ENCODE measurements around the gene CLEC18A. TPM values are rescaled to one million over a fixed set of nuclear protein-coding genes. Genes with fewer than 3 reads are reported as not detected.
"Not testable (repeated sequence)": the region's sequence is repeated elsewhere in the genome, so short reads cannot be mapped to it uniquely, and the experiment has no call there.

CLEC18A gene
- total and polyA plus RNA-seq, 2 donors: 0.19 to 1.9 TPM

GRCh38 chr16:69941251-69942098 lies 9.7 kb upstream of the CLEC18A start:
- Histone ChIP-seq H3K4me3 (ENCODE audit: low read length in 2 of 2) (no peak overlapping the region), H3K27ac (ENCODE audit: low read depth in 1 of 2, low read length in 1 of 2) (no peak overlapping the region), H3K36me3 (ENCODE audit: control insufficient read depth in 2 of 2, insufficient read depth in 2 of 2, low read length in 1 of 2) (peaks cover 40 to 47% of the 10 kb centered on the region in 2 donors), H3K27me3 (ENCODE audit: control insufficient read depth in 2 of 2, insufficient read depth in 1 of 2, low read length in 1 of 2) (no peaks in the 10 kb centered on the region), H3K4me1 (ENCODE audit: control insufficient read depth in 2 of 2, insufficient read depth in 2 of 2, low read length in 2 of 2) (no peaks in the 10 kb centered on the region), H3K9me3 (ENCODE audit: control insufficient read depth in 2 of 2, insufficient read depth in 1 of 2, low read length in 1 of 2) (no peaks in the 10 kb centered on the region)
- WGBS: 97% methylated on average over 28 of the region's 28 CpGs
- no peak for DNase-seq (ENCODE audit: low read depth in 6 of 9, low spot score in 9 of 9)

- Histone ChIP-seq H3K27ac (ENCODE audit: low read depth in 1 of 2, low read length in 1 of 2) (no peak overlapping the region), H3K4me3 (ENCODE audit: low read length in 2 of 2) (no peak overlapping the region), H3K36me3 (ENCODE audit: control insufficient read depth in 2 of 2, insufficient read depth in 2 of 2, low read length in 1 of 2) (peaks cover 34 to 41% of the 10 kb centered on the region in 2 donors), H3K9me3 (ENCODE audit: control insufficient read depth in 2 of 2, insufficient read depth in 1 of 2, low read length in 1 of 2) (no peaks in the 10 kb centered on the region), H3K27me3 (ENCODE audit: control insufficient read depth in 2 of 2, insufficient read depth in 1 of 2, low read length in 1 of 2) (no peaks in the 10 kb centered on the region), H3K4me1 (ENCODE audit: control insufficient read depth in 2 of 2, insufficient read depth in 2 of 2, low read length in 2 of 2) (no peaks in the 10 kb centered on the region)
- DNase-seq (ENCODE audit: low read depth in 6 of 9, low spot score in 9 of 9): no peak
- WGBS: 96% methylated on average over 11 of the region's 11 CpGs
Measured at GRCh38 chr16:69942099-69942491, 9.0 kb upstream of the CLEC18A start.

GRCh38 chr16:69942627-69943170 lies 8.4 kb upstream of the CLEC18A start:
- Histone ChIP-seq H3K4me3 (ENCODE audit: low read length in 2 of 2) (no peak overlapping the region), H3K9me3 (ENCODE audit: control insufficient read depth in 2 of 2, insufficient read depth in 1 of 2, low read length in 1 of 2) (no peaks in the 10 kb centered on the region), H3K27me3 (ENCODE audit: control insufficient read depth in 2 of 2, insufficient read depth in 1 of 2, low read length in 1 of 2) (no peaks in the 10 kb centered on the region), H3K36me3 (ENCODE audit: control insufficient read depth in 2 of 2, insufficient read depth in 2 of 2, low read length in 1 of 2) (peaks cover 28 to 35% of the 10 kb centered on the region in 2 donors), H3K27ac (ENCODE audit: low read depth in 1 of 2, low read length in 1 of 2) (no peak overlapping the region), H3K4me1 (ENCODE audit: control insufficient read depth in 2 of 2, insufficient read depth in 2 of 2, low read length in 2 of 2) (no peaks in the 10 kb centered on the region)
- no peak for DNase-seq (ENCODE audit: low read depth in 6 of 9, low spot score in 9 of 9)
- WGBS: 91% methylated on average over 8 of the region's 8 CpGs

GRCh38 chr16:69943241-69944036 lies 7.7 kb upstream of the CLEC18A start:
- not testable (repeated sequence) for H3K27me3 ChIP-seq (ENCODE audit: control insufficient read depth in 2 of 2, insufficient read depth in 1 of 2, low read length in 1 of 2); H3K27ac ChIP-seq (ENCODE audit: low read depth in 1 of 2, low read length in 1 of 2); H3K4me3 ChIP-seq (ENCODE audit: low read length in 2 of 2); H3K9me3 ChIP-seq (ENCODE audit: control insufficient read depth in 2 of 2, insufficient read depth in 1 of 2, low read length in 1 of 2); DNase-seq (ENCODE audit: low read depth in 6 of 9, low spot score in 9 of 9); H3K4me1 ChIP-seq (ENCODE audit: control insufficient read depth in 2 of 2, insufficient read depth in 2 of 2, low read length in 2 of 2)
- H3K36me3 ChIP-seq (ENCODE audit: control insufficient read depth in 2 of 2, insufficient read depth in 2 of 2, low read length in 1 of 2): peaks cover 22 to 30% of the 10 kb centered on the region in 2 donors
- 97% methylated on average over 15 of the region's 21 CpGs for WGBS

GRCh38 chr16:69950411-69950810 lies 723 bp upstream of the CLEC18A start:
- not testable (repeated sequence) for H3K27me3 ChIP-seq (ENCODE audit: control insufficient read depth in 2 of 2, insufficient read depth in 1 of 2, low read length in 1 of 2); H3K36me3 ChIP-seq (ENCODE audit: control insufficient read depth in 2 of 2, insufficient read depth in 2 of 2, low read length in 1 of 2); H3K4me3 ChIP-seq (ENCODE audit: low read length in 2 of 2); DNase-seq (ENCODE audit: low read depth in 6 of 9, low spot score in 9 of 9); H3K9me3 ChIP-seq (ENCODE audit: control insufficient read depth in 2 of 2, insufficient read depth in 1 of 2, low read length in 1 of 2); H3K4me1 ChIP-seq (ENCODE audit: control insufficient read depth in 2 of 2, insufficient read depth in 2 of 2, low read length in 2 of 2); H3K27ac ChIP-seq (ENCODE audit: low read depth in 1 of 2, low read length in 1 of 2)
- WGBS: no CpG with 5 or more reads among the region's 17 CpGs

- H3K27ac ChIP-seq (ENCODE audit: low read depth in 1 of 2, low read length in 1 of 2); H3K4me1 ChIP-seq (ENCODE audit: control insufficient read depth in 2 of 2, insufficient read depth in 2 of 2, low read length in 2 of 2); H3K9me3 ChIP-seq (ENCODE audit: control insufficient read depth in 2 of 2, insufficient read depth in 1 of 2, low read length in 1 of 2); H3K27me3 ChIP-seq (ENCODE audit: control insufficient read depth in 2 of 2, insufficient read depth in 1 of 2, low read length in 1 of 2); DNase-seq (ENCODE audit: low read depth in 6 of 9, low spot score in 9 of 9); H3K36me3 ChIP-seq (ENCODE audit: control insufficient read depth in 2 of 2, insufficient read depth in 2 of 2, low read length in 1 of 2); H3K4me3 ChIP-seq (ENCODE audit: low read length in 2 of 2): not testable (repeated sequence)
- no CpG with 5 or more reads among the region's 14 CpGs for WGBS
Measured at GRCh38 chr16:69951672-69952031, 518 bp downstream of the CLEC18A start.

- H3K36me3 ChIP-seq (ENCODE audit: control insufficient read depth in 2 of 2, insufficient read depth in 2 of 2, low read length in 1 of 2); H3K4me1 ChIP-seq (ENCODE audit: control insufficient read depth in 2 of 2, insufficient read depth in 2 of 2, low read length in 2 of 2); H3K27me3 ChIP-seq (ENCODE audit: control insufficient read depth in 2 of 2, insufficient read depth in 1 of 2, low read length in 1 of 2); H3K9me3 ChIP-seq (ENCODE audit: control insufficient read depth in 2 of 2, insufficient read depth in 1 of 2, low read length in 1 of 2); H3K4me3 ChIP-seq (ENCODE audit: low read length in 2 of 2); DNase-seq (ENCODE audit: low read depth in 6 of 9, low spot score in 9 of 9); H3K27ac ChIP-seq (ENCODE audit: low read depth in 1 of 2, low read length in 1 of 2): not testable (repeated sequence)
- 97% methylated on average over 7 of the region's 15 CpGs for WGBS
Measured at GRCh38 chr16:69952116-69952515, 982 bp downstream of the CLEC18A start.

- H3K4me1 ChIP-seq (ENCODE audit: control insufficient read depth in 2 of 2, insufficient read depth in 2 of 2, low read length in 2 of 2); DNase-seq (ENCODE audit: low read depth in 6 of 9, low spot score in 9 of 9); H3K36me3 ChIP-seq (ENCODE audit: control insufficient read depth in 2 of 2, insufficient read depth in 2 of 2, low read length in 1 of 2); H3K9me3 ChIP-seq (ENCODE audit: control insufficient read depth in 2 of 2, insufficient read depth in 1 of 2, low read length in 1 of 2); H3K4me3 ChIP-seq (ENCODE audit: low read length in 2 of 2); H3K27me3 ChIP-seq (ENCODE audit: control insufficient read depth in 2 of 2, insufficient read depth in 1 of 2, low read length in 1 of 2); H3K27ac ChIP-seq (ENCODE audit: low read depth in 1 of 2, low read length in 1 of 2): not testable (repeated sequence)
- WGBS: 94% methylated on average over 17 of the region's 24 CpGs
Measured at GRCh38 chr16:69952572-69953355, 1.6 kb downstream of the CLEC18A start.
